Adrenal gland (tissue), 5 donors: ENCODE results near the gene TKT.

Experiments used
- CTCF ChIP-seq, 6 experiments: fragments of 450-650 bp in 4 of 6; fragments of 200-600 bp in 2 of 6; sonication (generic) in 1 of 6; IDR thresholded peaks; 1 replicate in 5 of 6; 2 replicates in 1 of 6; pipeline versions ENCODE4 v1.5.1 to v1.8.0; 2016 to 2021; ENCODE audit warnings: antibody characterized with exemption in 6 of 6, mild to moderate bottlenecking in 2 of 6, moderate library complexity in 1 of 6
- POLR2A ChIP-seq, 2 donors: fragments of 450-650 bp; IDR thresholded peaks; one replicate each; pipeline ENCODE4 v1.6.1; 2017; ENCODE audit warnings: antibody characterized with exemption in 2 of 2, mild to moderate bottlenecking in 2 of 2, moderate library complexity in 1 of 2
- donor health status: DM: no; HTN: no; CAD: no.

GRCh38 chr3:53231532-53232511 lies 24.0 kb downstream of the TKT start:
- TF ChIP-seq CTCF (IDR thresholded peaks at IDR 0.05) (no peak), POLR2A (IDR thresholded peaks at IDR 0.05) (no peak)
